ENCODE results near the gene GRK1. TPM values are rescaled to one million over a fixed set of nuclear protein-coding genes. Genes with fewer than 3 reads are reported as not detected.

Gene GRK1
- total and polyA plus RNA-seq, 2 of the 13 experiments (the other 11 are each of a cell fraction or from before 2014, with no cell fraction given): 0.07 to 0.12 TPM

DNA sequence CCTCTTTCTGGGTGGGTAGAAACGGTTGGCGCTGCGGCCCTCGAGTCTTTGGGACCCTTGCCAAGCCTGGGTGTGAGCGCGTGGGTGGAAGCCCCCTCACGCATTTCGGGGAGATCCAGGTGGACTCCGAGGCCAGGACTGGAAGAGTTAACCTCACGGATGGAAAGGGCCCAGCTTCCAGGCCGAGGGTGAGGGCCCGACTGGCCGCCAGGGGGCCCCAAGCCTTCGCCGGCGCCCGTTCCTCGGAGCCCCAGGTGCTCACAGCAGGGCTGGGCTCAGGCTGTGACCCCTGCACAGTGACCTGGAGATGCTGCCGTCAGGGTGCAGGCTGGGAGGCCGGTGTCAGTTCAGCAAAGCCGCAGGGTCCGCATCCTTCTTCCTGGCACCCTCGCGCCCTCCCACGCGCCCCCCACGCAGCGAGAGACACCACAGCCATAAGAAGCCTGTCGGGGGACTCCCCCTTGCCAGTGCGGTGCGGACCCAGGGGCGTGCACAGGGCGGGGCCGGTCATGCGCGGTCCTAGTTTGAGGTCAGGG, 57.8 kb downstream of the GRK1 start (continued):
- TF ChIP-seq, protein P1, sequence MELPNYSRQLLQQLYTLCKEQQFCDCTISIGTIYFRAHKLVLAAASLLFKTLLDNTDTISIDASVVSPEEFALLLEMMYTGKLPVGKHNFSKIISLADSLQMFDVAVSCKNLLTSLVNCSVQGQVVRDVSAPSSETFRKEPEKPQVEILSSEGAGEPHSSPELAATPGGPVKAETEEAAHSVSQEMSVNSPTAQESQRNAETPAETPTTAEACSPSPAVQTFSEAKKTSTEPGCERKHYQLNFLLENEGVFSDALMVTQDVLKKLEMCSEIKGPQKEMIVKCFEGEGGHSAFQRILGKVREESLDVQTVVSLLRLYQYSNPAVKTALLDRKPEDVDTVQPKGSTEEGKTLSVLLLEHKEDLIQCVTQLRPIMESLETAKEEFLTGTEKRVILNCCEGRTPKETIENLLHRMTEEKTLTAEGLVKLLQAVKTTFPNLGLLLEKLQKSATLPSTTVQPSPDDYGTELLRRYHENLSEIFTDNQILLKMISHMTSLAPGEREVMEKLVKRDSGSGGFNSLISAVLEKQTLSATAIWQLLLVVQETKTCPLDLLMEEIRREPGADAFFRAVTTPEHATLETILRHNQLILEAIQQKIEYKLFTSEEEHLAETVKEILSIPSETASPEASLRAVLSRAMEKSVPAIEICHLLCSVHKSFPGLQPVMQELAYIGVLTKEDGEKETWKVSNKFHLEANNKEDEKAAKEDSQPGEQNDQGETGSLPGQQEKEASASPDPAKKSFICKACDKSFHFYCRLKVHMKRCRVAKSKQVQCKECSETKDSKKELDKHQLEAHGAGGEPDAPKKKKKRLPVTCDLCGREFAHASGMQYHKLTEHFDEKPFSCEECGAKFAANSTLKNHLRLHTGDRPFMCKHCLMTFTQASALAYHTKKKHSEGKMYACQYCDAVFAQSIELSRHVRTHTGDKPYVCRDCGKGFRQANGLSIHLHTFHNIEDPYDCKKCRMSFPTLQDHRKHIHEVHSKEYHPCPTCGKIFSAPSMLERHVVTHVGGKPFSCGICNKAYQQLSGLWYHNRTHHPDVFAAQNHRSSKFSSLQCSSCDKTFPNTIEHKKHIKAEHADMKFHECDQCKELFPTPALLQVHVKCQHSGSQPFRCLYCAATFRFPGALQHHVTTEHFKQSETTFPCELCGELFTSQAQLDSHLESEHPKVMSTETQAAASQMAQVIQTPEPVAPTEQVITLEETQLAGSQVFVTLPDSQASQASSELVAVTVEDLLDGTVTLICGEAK (IDR thresholded peaks at IDR 0.05): no peak
- TF ChIP-seq, protein P1 (CRISPR knock-in tag; IDR thresholded peaks at IDR 0.05): no peak
- TF ChIP-seq, protein P2, sequence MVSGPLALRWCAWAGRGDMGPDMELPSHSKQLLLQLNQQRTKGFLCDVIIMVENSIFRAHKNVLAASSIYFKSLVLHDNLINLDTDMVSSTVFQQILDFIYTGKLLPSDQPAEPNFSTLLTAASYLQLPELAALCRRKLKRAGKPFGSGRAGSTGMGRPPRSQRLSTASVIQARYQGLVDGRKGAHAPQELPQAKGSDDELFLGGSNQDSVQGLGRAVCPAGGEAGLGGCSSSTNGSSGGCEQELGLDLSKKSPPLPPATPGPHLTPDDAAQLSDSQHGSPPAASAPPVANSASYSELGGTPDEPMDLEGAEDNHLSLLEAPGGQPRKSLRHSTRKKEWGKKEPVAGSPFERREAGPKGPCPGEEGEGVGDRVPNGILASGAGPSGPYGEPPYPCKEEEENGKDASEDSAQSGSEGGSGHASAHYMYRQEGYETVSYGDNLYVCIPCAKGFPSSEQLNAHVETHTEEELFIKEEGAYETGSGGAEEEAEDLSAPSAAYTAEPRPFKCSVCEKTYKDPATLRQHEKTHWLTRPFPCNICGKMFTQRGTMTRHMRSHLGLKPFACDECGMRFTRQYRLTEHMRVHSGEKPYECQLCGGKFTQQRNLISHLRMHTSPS (CRISPR knock-in tag; IDR thresholded peaks at IDR 0.05; ENCODE audit: low read depth): no peak
- TF ChIP-seq HOXA3 (CRISPR knock-in tag; IDR thresholded peaks at IDR 0.05) (peak; percentile 59), RAD51 (IDR thresholded peaks at IDR 0.05; ENCODE audit: borderline replicate concordance) (no peak), SOX5 (CRISPR knock-in tag; IDR thresholded peaks at IDR 0.05; ENCODE audit: borderline replicate concordance) (no peak), NCOA5 (CRISPR knock-in tag; IDR thresholded peaks at IDR 0.05) (no peak), GTF3A (CRISPR knock-in tag; conservative IDR thresholded peaks at IDR 0.05) (no peak), ZNF331 (CRISPR knock-in tag; IDR thresholded peaks at IDR 0.05) (peak; percentile 20; the same call in 1 of the 2 replicates), ZNF564 (CRISPR knock-in tag; IDR thresholded peaks at IDR 0.05) (no peak), ZNF558 (CRISPR knock-in tag; IDR thresholded peaks at IDR 0.05; ENCODE audit: borderline replicate concordance) (no peak)
- TF ChIP-seq, protein P3, sequence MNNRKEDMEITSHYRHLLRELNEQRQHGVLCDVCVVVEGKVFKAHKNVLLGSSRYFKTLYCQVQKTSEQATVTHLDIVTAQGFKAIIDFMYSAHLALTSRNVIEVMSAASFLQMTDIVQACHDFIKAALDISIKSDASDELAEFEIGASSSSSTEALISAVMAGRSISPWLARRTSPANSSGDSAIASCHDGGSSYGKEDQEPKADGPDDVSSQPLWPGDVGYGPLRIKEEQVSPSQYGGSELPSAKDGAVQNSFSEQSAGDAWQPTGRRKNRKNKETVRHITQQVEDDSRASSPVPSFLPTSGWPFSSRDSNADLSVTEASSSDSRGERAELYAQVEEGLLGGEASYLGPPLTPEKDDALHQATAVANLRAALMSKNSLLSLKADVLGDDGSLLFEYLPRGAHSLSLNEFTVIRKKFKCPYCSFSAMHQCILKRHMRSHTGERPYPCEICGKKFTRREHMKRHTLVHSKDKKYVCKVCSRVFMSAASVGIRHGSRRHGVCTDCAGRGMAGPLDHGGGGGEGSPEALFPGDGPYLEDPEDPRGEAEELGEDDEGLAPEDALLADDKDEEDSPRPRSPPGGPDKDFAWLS (CRISPR knock-in tag; IDR thresholded peaks at IDR 0.05; ENCODE audit: borderline replicate concordance): no peak
- TF ChIP-seq, protein P4, sequence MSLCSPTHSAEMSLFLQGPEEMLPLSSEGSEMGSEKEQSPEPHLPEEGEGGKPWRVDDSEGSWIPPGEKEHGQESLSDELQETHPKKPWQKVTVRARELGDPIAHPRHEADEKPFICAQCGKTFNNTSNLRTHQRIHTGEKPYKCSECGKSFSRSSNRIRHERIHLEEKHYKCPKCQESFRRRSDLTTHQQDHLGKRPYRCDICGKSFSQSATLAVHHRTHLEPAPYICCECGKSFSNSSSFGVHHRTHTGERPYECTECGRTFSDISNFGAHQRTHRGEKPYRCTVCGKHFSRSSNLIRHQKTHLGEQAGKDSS (CRISPR knock-in tag; IDR thresholded peaks at IDR 0.05; ENCODE audit: borderline replicate concordance, low read depth): no peak
- TF ChIP-seq, protein P5, sequence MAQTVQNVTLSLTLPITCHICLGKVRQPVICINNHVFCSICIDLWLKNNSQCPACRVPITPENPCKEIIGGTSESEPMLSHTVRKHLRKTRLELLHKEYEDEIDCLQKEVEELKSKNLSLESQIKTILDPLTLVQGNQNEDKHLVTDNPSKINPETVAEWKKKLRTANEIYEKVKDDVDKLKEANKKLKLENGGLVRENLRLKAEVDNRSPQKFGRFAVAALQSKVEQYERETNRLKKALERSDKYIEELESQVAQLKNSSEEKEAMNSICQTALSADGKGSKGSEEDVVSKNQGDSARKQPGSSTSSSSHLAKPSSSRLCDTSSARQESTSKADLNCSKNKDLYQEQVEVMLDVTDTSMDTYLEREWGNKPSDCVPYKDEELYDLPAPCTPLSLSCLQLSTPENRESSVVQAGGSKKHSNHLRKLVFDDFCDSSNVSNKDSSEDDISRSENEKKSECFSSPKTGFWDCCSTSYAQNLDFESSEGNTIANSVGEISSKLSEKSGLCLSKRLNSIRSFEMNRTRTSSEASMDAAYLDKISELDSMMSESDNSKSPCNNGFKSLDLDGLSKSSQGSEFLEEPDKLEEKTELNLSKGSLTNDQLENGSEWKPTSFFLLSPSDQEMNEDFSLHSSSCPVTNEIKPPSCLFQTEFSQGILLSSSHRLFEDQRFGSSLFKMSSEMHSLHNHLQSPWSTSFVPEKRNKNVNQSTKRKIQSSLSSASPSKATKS (CRISPR knock-in tag; IDR thresholded peaks at IDR 0.05): no peak

All from HepG2 (cell line).